ENCODE results near the gene C2orf68. TPM values are rescaled to one million over a fixed set of nuclear protein-coding genes. Genes with fewer than 3 reads are reported as not detected.
A peak's percentile ranks its signal among the peaks of the same experiment; 100 is the strongest.

The C2orf68 gene
- total and polyA plus RNA-seq, 2 of the 13 experiments (the other 11 are each of a cell fraction or from before 2014, with no cell fraction given) = 47.1 to 77.4 TPM

DNA sequence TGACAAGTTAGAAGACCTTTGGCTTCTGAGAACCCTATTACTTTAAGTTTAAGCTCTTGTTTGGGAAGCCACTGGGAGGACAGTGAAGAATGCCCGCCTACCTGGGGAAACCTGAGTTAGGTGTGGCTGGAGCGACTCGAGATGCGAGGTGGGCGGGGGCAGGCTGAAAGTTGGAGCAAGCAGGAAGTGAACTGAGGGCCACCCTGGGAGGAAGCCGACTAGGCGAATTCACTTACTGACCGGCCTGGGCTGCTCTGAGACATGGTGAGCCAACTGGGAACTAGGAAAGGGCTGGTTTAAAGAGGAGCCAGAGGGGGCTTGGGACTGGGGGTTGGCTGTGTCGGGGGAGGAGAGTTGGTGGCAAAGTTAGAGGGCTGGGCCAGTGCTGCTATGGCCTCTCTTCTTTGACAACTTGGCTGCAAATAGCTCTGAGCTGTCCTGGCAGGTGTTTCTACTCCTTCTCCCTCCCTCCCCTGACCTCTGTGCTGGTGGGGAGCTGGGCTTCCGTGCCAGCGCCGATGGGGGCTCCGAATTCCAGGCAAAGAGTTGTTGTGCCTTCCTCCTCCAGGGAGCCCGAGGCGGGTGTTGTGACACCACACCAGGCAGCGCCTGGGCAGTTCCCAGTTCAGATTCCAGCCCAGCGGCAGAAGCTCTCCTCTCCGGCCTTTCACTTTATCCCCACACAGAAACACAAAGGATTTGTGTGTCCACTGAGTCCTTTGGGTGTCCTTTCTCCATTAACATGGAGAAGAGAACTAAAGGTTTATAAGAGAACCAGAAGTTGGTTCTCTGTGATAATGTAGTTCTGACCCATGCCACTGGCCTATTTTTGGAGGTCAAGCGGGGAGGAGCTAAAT lies 34.3 kb downstream of the C2orf68 start, which contains the start of gene VAMP8 (continued):
- TF ChIP-seq FOXC1 (CRISPR knock-in tag; IDR thresholded peaks at IDR 0.05; ENCODE audit: borderline replicate concordance) (no peak; the same call in 1 of the 2 replicates), ARNT2 (CRISPR knock-in tag; IDR thresholded peaks at IDR 0.05; ENCODE audit: low read depth) (no peak; the same call in 1 of the 2 replicates), PCBP1 (IDR thresholded peaks at IDR 0.05; ENCODE audit: borderline replicate concordance, low read depth, low read length) (0 out of 2 replicates have a peak, but pooled peaks have one; percentile 35), ZNF383 (CRISPR knock-in tag; IDR thresholded peaks at IDR 0.05; ENCODE audit: borderline replicate concordance) (no peak), TEAD3 (CRISPR knock-in tag; optimal IDR thresholded peaks at IDR 0.05; ENCODE audit: borderline replicate concordance) (peak; percentile 81), SRY (CRISPR knock-in tag; IDR thresholded peaks at IDR 0.05) (no peak), MED1 (CRISPR knock-in tag; IDR thresholded peaks at IDR 0.05) (peak; percentile 11; the same call in 1 of the 2 replicates), EZH2 (conservative IDR thresholded peaks at IDR 0.05; ENCODE audit: low read depth, low read length) (no peak), ZNF878 (CRISPR knock-in tag; IDR thresholded peaks at IDR 0.05) (no peak), GZF1 (CRISPR knock-in tag; IDR thresholded peaks at IDR 0.05) (peak; percentile 23; the same call in 1 of the 2 replicates), SOX13 (IDR thresholded peaks at IDR 0.05) (no peak), SOX13 (CRISPR knock-in tag; conservative IDR thresholded peaks at IDR 0.05 in 1 of 2, IDR thresholded peaks at IDR 0.05 in 1 of 2) (no peak), NKX3-1 (CRISPR knock-in tag; IDR thresholded peaks at IDR 0.05) (no peak), ZNF652 (CRISPR knock-in tag; IDR thresholded peaks at IDR 0.05; ENCODE audit: borderline replicate concordance, low read depth) (no peak), NAIF1 (CRISPR knock-in tag; IDR thresholded peaks at IDR 0.05; ENCODE audit: borderline replicate concordance) (no peak; the same call in 1 of the 2 replicates), ZFP37 (CRISPR knock-in tag; IDR thresholded peaks at IDR 0.05; ENCODE audit: borderline replicate concordance) (no peak)
- TF ChIP-seq, protein P1, sequence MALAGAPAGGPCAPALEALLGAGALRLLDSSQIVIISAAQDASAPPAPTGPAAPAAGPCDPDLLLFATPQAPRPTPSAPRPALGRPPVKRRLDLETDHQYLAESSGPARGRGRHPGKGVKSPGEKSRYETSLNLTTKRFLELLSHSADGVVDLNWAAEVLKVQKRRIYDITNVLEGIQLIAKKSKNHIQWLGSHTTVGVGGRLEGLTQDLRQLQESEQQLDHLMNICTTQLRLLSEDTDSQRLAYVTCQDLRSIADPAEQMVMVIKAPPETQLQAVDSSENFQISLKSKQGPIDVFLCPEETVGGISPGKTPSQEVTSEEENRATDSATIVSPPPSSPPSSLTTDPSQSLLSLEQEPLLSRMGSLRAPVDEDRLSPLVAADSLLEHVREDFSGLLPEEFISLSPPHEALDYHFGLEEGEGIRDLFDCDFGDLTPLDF (CRISPR knock-in tag; IDR thresholded peaks at IDR 0.05) = no peak
- TF ChIP-seq, protein P2, sequence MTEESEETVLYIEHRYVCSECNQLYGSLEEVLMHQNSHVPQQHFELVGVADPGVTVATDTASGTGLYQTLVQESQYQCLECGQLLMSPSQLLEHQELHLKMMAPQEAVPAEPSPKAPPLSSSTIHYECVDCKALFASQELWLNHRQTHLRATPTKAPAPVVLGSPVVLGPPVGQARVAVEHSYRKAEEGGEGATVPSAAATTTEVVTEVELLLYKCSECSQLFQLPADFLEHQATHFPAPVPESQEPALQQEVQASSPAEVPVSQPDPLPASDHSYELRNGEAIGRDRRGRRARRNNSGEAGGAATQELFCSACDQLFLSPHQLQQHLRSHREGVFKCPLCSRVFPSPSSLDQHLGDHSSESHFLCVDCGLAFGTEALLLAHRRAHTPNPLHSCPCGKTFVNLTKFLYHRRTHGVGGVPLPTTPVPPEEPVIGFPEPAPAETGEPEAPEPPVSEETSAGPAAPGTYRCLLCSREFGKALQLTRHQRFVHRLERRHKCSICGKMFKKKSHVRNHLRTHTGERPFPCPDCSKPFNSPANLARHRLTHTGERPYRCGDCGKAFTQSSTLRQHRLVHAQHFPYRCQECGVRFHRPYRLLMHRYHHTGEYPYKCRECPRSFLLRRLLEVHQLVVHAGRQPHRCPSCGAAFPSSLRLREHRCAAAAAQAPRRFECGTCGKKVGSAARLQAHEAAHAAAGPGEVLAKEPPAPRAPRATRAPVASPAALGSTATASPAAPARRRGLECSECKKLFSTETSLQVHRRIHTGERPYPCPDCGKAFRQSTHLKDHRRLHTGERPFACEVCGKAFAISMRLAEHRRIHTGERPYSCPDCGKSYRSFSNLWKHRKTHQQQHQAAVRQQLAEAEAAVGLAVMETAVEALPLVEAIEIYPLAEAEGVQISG (CRISPR knock-in tag; IDR thresholded peaks at IDR 0.05) = no peak; the same call in 1 of the 2 replicates
- TF ChIP-seq, protein P3, sequence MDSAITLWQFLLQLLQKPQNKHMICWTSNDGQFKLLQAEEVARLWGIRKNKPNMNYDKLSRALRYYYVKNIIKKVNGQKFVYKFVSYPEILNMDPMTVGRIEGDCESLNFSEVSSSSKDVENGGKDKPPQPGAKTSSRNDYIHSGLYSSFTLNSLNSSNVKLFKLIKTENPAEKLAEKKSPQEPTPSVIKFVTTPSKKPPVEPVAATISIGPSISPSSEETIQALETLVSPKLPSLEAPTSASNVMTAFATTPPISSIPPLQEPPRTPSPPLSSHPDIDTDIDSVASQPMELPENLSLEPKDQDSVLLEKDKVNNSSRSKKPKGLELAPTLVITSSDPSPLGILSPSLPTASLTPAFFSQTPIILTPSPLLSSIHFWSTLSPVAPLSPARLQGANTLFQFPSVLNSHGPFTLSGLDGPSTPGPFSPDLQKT (CRISPR knock-in tag; IDR thresholded peaks at IDR 0.05; ENCODE audit: borderline replicate concordance) = no peak
